H1 (cell line): ENCODE data around the gene BLOC1S1. TPM values are rescaled to one million over a fixed set of nuclear protein-coding genes. Genes with fewer than 3 reads are reported as not detected.

ENCODE experiments used
- FOSL1 ChIP-seq: IDR thresholded peaks from 2 replicates; pipeline ENCODE4 v1.6.1; 2011; ENCODE audit warnings: mild to moderate bottlenecking, low read depth, low read length, moderate library complexity; ENCODE audit not compliant: insufficient read depth
- HDAC2 ChIP-seq, 2 experiments: fragments of 300-600 bp in 1 of 2; sonication (generic) in 1 of 2; IDR thresholded peaks; 2 replicates each; pipeline ENCODE4 v1.6.1; 2011 to 2012; ENCODE audit warnings: low read depth in 2 of 2, low read length in 2 of 2, mild to moderate bottlenecking in 2 of 2, moderate library complexity in 2 of 2, borderline replicate concordance in 1 of 2, inconsistent platforms in 1 of 2
- RNF2 ChIP-seq: fragments of 200-900, 300-1000 bp; sonication (generic); IDR thresholded peaks from 2 replicates; pipeline ENCODE4 v1.7.1; 2016; ENCODE audit warnings: borderline replicate concordance, low read depth, mild to moderate bottlenecking, antibody characterized with exemption, low read length; ENCODE audit not compliant: poor library complexity, severe bottlenecking; ENCODE audit errors: missing control alignments
- polyA plus RNA-seq, 7 experiments: library from polyadenylated mRNA; depleted of rRNA in 3 of 7; stranded (reverse) in 5 of 7; unstranded in 2 of 7; fragments of >200 nt in 5 of 7; fragments of 200-250 nt in 2 of 7; gene quantifications; 1 replicate in 5 of 7; 2 replicates in 1 of 7; 4 replicates in 1 of 7; pipeline versions ENCODE4 v1.2.1 to v1.2.3, GENCODE V29; 2011 to 2013; ENCODE audit warnings: missing spikeins in 2 of 7, mixed read lengths in 2 of 7
- total RNA-seq: library from RNA; stranded (reverse); fragmentation: NEBNext Ultra II Directional; extraction: Animal tissue kit (Norgen Biotek cat#: 25700); gene quantifications from 2 replicates; pipeline ENCODE4 v1.2.1, GENCODE V29; 2021

BLOC1S1 gene
- total and polyA plus RNA-seq, 2 of the 8 experiments (the other 6 are each of a cell fraction or from before 2014, with no cell fraction given), result 91.1 to 185 TPM

DNA sequence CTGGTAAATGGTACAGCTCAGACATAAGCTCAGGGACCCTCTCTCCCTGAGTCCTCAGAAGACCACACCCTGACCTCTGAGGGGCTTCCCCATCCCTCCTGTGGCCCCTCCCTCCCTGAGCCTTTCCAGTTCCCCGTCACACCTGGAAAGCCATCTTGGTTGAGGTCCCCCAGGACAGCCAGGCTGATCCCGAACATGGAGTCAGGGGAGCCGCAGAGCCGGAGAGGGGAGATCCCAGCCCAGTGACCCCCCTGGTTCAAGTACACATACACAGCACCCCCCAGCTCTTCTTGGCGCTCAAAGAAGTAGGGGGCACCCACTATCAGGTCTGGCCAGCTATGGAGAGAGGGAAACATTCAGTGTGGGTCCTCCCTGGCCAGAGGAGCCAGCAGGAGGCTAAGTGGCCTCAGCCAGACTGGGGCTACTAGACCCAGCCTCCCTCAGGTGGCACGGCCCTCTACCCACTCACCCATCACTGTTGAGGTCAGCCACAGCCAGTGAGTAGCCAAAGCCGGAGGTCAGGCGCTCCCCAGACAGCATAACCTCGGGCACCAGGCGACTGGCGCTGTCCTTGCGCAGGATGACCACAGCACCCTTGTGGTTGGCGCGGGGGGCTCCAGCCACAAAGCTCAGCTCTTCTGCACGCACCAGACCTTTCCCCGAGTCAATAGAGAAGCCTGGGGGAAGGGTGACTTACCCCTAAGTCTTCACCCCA is 17.4 kb upstream of the BLOC1S1 start (continued):
- TF ChIP-seq RNF2 (no peak), FOSL1 (no peak), HDAC2 (IDR thresholded peaks at IDR 0.05; ENCODE audit: borderline replicate concordance in 1 of 2, low read depth in 2 of 2, low read length in 2 of 2) (no peak)
